GM19023 (cell line): Measurements from ENCODE around the gene EPS8.

ENCODE experiments used
- ATAC-seq: cut with Tn5 transposase; IDR thresholded peaks from one replicate; pipeline ENCODE4 v1.9.1; 2021; ENCODE audit warnings: mild to moderate bottlenecking, moderate library complexity; ENCODE audit not compliant: unreplicated experiment

The EPS8 gene

GRCh38 chr12:15698377-15698871 is 90.8 kb downstream of the EPS8 start:
- no peak for ATAC-seq

GRCh38 chr12:15697201-15697600 is 92.0 kb downstream of the EPS8 start:
- no peak for ATAC-seq

GRCh38 chr12:15693228-15693911 is 95.8 kb downstream of the EPS8 start:
- no peak for ATAC-seq

- ATAC-seq, result no peak
These were observed 97.8 kb downstream of the EPS8 start for GRCh38 chr12:15691388-15691787.

- no peak for ATAC-seq
These were observed 98.9 kb downstream of the EPS8 start for GRCh38 chr12:15690320-15690719.

GRCh38 chr12:15689751-15690191 is 99.4 kb downstream of the EPS8 start:
- ATAC-seq, result no peak

GRCh38 chr12:15688838-15689625 is 100.2 kb downstream of the EPS8 start:
- ATAC-seq, result no peak

- no peak for ATAC-seq
These were observed 100.9 kb downstream of the EPS8 start for GRCh38 chr12:15688202-15688736.

- no peak for ATAC-seq
These were observed 101.6 kb downstream of the EPS8 start for GRCh38 chr12:15687583-15687982.

GRCh38 chr12:15684896-15685658 is 104.1 kb downstream of the EPS8 start:
- no peak for ATAC-seq

- no peak for ATAC-seq
These were observed 106.4 kb downstream of the EPS8 start for GRCh38 chr12:15682826-15683225.

- no peak for ATAC-seq
These were observed 110.0 kb downstream of the EPS8 start for GRCh38 chr12:15679151-15679550.

- no peak for ATAC-seq
These were observed 111.4 kb downstream of the EPS8 start for GRCh38 chr12:15677726-15678201.

- no peak for ATAC-seq
These were observed 112.0 kb downstream of the EPS8 start for GRCh38 chr12:15677228-15677627.

GRCh38 chr12:15672671-15673270 is 116.4 kb downstream of the EPS8 start:
- ATAC-seq, result no peak

GRCh38 chr12:15670756-15671155 is 118.4 kb downstream of the EPS8 start:
- no peak for ATAC-seq

GRCh38 chr12:15669256-15669948 is 119.8 kb downstream of the EPS8 start:
- ATAC-seq, result no peak

- ATAC-seq, result no peak
These were observed 124.7 kb downstream of the EPS8 start for GRCh38 chr12:15664491-15664890.

GRCh38 chr12:15662983-15663659 is 126.1 kb downstream of the EPS8 start:
- ATAC-seq, result no peak
